SIG-M5 treated with dmso at 0.1 percent for 504 hours (cell line): Measurements from ENCODE around the gene PLXNB1.

ENCODE experiments used
- DNase-seq: peaks from one replicate; lab custom pipeline; 2025; ENCODE audit not compliant: unreplicated experiment; lab: John Stamatoyannopoulos, UW

The PLXNB1 gene

GRCh38 chr3:48371651-48372376 is 58.1 kb downstream of the PLXNB1 start, which contains the start of gene FBXW12:
TSS of gene FBXW12 (plus strand) at chr3:48372219. CDS start at chr3:48372768, 549 bp downstream.
- no peak for DNase-seq

GRCh38 chr3:48370333-48370713 is 59.6 kb downstream of the PLXNB1 start:
- no peak for DNase-seq

GRCh38 chr3:48369693-48370332 is 60.1 kb downstream of the PLXNB1 start:
- no peak for DNase-seq

- no peak for DNase-seq
Observed at GRCh38 chr3:48367201-48367600, 62.7 kb downstream of the PLXNB1 start.

- DNase-seq: no peak
Observed at GRCh38 chr3:48364840-48365239, 65.0 kb downstream of the PLXNB1 start.

GRCh38 chr3:48361928-48362327 is 68.0 kb downstream of the PLXNB1 start:
- no peak for DNase-seq

GRCh38 chr3:48356419-48356818 is 73.5 kb downstream of the PLXNB1 start:
- peak; percentile 46 for DNase-seq

- DNase-seq: no peak
Observed at GRCh38 chr3:48353987-48354386, 75.9 kb downstream of the PLXNB1 start.
